Measurements from ENCODE around the gene TPRG1L. TPM values are rescaled to one million over a fixed set of nuclear protein-coding genes. Genes with fewer than 3 reads are reported as not detected.
A peak's percentile ranks its signal among the peaks of the same experiment; 100 is the strongest.

TPRG1L gene
- total and polyA plus RNA-seq, 7 donors, result 34.9 to 105 (median 49.2) TPM

GRCh38 chr1:3659093-3659492 is 34.3 kb downstream of the TPRG1L start:
- no peak for DNase-seq
- Histone ChIP-seq H3K27me3 (peaks cover 8 to 65% (median 34%) of the 10 kb centered on the region in 3 donors), H3K9me3 (no peaks in the 10 kb centered on the region), H3K4me1 (no peaks in the 10 kb centered on the region), H3K27ac (no peak overlapping the region), H3K36me3 (no peaks in the 10 kb centered on the region), H3K4me3 (no peak overlapping the region)
- TF ChIP-seq CTCF (IDR thresholded peaks at IDR 0.05) (no peak), POLR2AphosphoS5 (IDR thresholded peaks at IDR 0.05) (no peak), POLR2A (IDR thresholded peaks at IDR 0.05) (no peak), EP300 (IDR thresholded peaks at IDR 0.05) (no peak)
- 81 to 92% methylated on average over 15 of the region's 15 CpGs for WGBS, 2 donors
- intact Hi-C loops (cut with DNase I), result no loop called here

GRCh38 chr1:3660704-3661103 is 35.9 kb downstream of the TPRG1L start:
- H3K36me3 ChIP-seq, result no peaks in the 10 kb centered on the region
- TF ChIP-seq POLR2AphosphoS5 (IDR thresholded peaks at IDR 0.05) (no peak), EP300 (IDR thresholded peaks at IDR 0.05) (no peak), POLR2A (IDR thresholded peaks at IDR 0.05) (no peak), CTCF (IDR thresholded peaks at IDR 0.05) (no peak)
- intact Hi-C loops (cut with DNase I), result no loop called here
- H3K9me3 ChIP-seq, result no peaks in the 10 kb centered on the region
- H3K27me3 ChIP-seq, result peaks cover 8 to 51% (median 21%) of the 10 kb centered on the region in 3 donors
- no peak for DNase-seq
- 80 to 82% methylated on average over 2 of the region's 2 CpGs for WGBS, 2 donors
- no peak overlapping the region for H3K27ac ChIP-seq
- H3K4me3 ChIP-seq, result no peak overlapping the region
- H3K4me1 ChIP-seq, result no peaks in the 10 kb centered on the region

- H3K9me3 ChIP-seq, result no peaks in the 10 kb centered on the region
- no peak overlapping the region for H3K27ac ChIP-seq
- no peaks in the 10 kb centered on the region for H3K36me3 ChIP-seq
- intact Hi-C loops (cut with DNase I), result no loop called here
- H3K27me3 ChIP-seq, result peaks cover 8 to 42% (median 21%) of the 10 kb centered on the region in 3 donors
- TF ChIP-seq POLR2AphosphoS5 (IDR thresholded peaks at IDR 0.05) (no peak), EP300 (IDR thresholded peaks at IDR 0.05) (no peak), POLR2A (IDR thresholded peaks at IDR 0.05) (no peak), CTCF (IDR thresholded peaks at IDR 0.05) (no peak)
- H3K4me3 ChIP-seq, result no peak overlapping the region
- no peak for DNase-seq
- WGBS, 2 donors, result 91 to 92% methylated on average over 4 of the region's 4 CpGs
- no peaks in the 10 kb centered on the region for H3K4me1 ChIP-seq
Measured at GRCh38 chr1:3661631-3662030, 36.8 kb downstream of the TPRG1L start.

- TF ChIP-seq CTCF (IDR thresholded peaks at IDR 0.05), result no peak
- no peak for TF ChIP-seq EP300 (IDR thresholded peaks at IDR 0.05)
- no peak for TF ChIP-seq POLR2AphosphoS5 (IDR thresholded peaks at IDR 0.05)
- TF ChIP-seq POLR2A (IDR thresholded peaks at IDR 0.05), result no peak
- Histone ChIP-seq H3K4me1 (no peaks in the 10 kb centered on the region), H3K4me3 (no peak overlapping the region), H3K27ac (no peak overlapping the region), H3K36me3 (no peaks in the 10 kb centered on the region), H3K27me3 (peaks cover 4 to 36% (median 21%) of the 10 kb centered on the region in 3 donors), H3K9me3 (no peaks in the 10 kb centered on the region)
- intact Hi-C loops (cut with DNase I), result no loop called here
- peak; percentile 50 for DNase-seq
- 84 to 91% methylated on average over 16 of the region's 16 CpGs for WGBS, 2 donors
Measured at GRCh38 chr1:3662080-3662671, 37.4 kb downstream of the TPRG1L start.

Measured in sigmoid colon (tissue), 7 donors.